HL-60 (cell line): ENCODE measurements around the gene FBXW9.

ENCODE experiments used
- TF ChIP-seq, protein P1 (sequence below): IDR thresholded peaks from 2 replicates; pipeline ENCODE4 v1.6.1; 2012; ENCODE audit warnings: low read depth; ENCODE audit not compliant: insufficient replicate concordance
- TF ChIP-seq, protein P2 (sequence below): IDR thresholded peaks from one replicate; pipeline ENCODE4 v1.5.1; 2011; ENCODE audit warnings: low read length, control low read depth, inconsistent platforms; ENCODE audit not compliant: insufficient read depth

DNA sequence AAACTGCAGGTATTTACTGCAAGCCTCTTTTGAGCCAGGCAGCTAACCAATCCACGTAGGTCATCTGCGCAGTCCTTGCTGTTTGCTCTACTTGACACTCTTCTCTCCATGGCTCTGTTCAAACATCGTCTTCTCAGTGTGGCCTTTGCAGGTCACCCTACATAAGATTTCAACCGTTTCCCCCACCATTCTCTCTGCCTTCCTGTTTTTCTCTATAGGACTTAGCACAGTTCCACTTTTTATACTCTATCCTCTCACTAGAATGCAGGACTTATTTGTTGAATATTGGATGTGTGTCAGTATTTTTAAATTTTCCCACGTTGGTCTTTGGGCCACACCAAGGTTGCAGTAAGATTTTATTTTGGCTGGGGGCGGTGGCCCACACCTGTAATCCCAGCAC lies 1.7 kb upstream of the FBXW9 start:
- TF ChIP-seq, protein P1, sequence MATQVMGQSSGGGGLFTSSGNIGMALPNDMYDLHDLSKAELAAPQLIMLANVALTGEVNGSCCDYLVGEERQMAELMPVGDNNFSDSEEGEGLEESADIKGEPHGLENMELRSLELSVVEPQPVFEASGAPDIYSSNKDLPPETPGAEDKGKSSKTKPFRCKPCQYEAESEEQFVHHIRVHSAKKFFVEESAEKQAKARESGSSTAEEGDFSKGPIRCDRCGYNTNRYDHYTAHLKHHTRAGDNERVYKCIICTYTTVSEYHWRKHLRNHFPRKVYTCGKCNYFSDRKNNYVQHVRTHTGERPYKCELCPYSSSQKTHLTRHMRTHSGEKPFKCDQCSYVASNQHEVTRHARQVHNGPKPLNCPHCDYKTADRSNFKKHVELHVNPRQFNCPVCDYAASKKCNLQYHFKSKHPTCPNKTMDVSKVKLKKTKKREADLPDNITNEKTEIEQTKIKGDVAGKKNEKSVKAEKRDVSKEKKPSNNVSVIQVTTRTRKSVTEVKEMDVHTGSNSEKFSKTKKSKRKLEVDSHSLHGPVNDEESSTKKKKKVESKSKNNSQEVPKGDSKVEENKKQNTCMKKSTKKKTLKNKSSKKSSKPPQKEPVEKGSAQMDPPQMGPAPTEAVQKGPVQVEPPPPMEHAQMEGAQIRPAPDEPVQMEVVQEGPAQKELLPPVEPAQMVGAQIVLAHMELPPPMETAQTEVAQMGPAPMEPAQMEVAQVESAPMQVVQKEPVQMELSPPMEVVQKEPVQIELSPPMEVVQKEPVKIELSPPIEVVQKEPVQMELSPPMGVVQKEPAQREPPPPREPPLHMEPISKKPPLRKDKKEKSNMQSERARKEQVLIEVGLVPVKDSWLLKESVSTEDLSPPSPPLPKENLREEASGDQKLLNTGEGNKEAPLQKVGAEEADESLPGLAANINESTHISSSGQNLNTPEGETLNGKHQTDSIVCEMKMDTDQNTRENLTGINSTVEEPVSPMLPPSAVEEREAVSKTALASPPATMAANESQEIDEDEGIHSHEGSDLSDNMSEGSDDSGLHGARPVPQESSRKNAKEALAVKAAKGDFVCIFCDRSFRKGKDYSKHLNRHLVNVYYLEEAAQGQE: no peak
- TF ChIP-seq, protein P2, sequence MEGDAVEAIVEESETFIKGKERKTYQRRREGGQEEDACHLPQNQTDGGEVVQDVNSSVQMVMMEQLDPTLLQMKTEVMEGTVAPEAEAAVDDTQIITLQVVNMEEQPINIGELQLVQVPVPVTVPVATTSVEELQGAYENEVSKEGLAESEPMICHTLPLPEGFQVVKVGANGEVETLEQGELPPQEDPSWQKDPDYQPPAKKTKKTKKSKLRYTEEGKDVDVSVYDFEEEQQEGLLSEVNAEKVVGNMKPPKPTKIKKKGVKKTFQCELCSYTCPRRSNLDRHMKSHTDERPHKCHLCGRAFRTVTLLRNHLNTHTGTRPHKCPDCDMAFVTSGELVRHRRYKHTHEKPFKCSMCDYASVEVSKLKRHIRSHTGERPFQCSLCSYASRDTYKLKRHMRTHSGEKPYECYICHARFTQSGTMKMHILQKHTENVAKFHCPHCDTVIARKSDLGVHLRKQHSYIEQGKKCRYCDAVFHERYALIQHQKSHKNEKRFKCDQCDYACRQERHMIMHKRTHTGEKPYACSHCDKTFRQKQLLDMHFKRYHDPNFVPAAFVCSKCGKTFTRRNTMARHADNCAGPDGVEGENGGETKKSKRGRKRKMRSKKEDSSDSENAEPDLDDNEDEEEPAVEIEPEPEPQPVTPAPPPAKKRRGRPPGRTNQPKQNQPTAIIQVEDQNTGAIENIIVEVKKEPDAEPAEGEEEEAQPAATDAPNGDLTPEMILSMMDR: no peak
